ENCODE results near the gene LY6G6F. TPM values are rescaled to one million over a fixed set of nuclear protein-coding genes. Genes with fewer than 3 reads are reported as not detected.

LY6G6F gene
- total and polyA plus RNA-seq, 10 of the 15 experiments (the other 5 are each of a cell fraction or from before 2014, with no cell fraction given): not detected

GRCh38 chr6:31758281-31758680 is 51.6 kb downstream of the LY6G6F start:
- no peaks in the 10 kb centered on the region for H3K27me3 ChIP-seq (replicated peaks in 1 of 2; ENCODE audit: control insufficient read depth in 2 of 2, insufficient read depth in 2 of 2, low read length in 1 of 2)
- intact Hi-C loops (cut with micrococcal nuclease; ENCODE audit: unreplicated experiment) (no loop called here), in situ Hi-C loops (cut with MboI) (no loop called here)
- no peaks in the 10 kb centered on the region for H4K20me1 ChIP-seq (ENCODE audit: control insufficient read depth, insufficient read depth)
- no peak overlapping the region for H3K4me2 ChIP-seq (ENCODE audit: control insufficient read depth, insufficient read depth)
- no peak for ATAC-seq
- no peaks in the 10 kb centered on the region for H3K79me2 ChIP-seq (ENCODE audit: control insufficient read depth, insufficient read depth, low read length)
- H3K9ac ChIP-seq (ENCODE audit: control insufficient read depth, insufficient read depth, low read length): no peak overlapping the region
- no peak for TF ChIP-seq NFYA (IDR thresholded peaks at IDR 0.05; ENCODE audit: borderline replicate concordance, low read depth, low read length)
- TF ChIP-seq SRF (IDR thresholded peaks at IDR 0.05; ENCODE audit: low read depth in 2 of 2, low read length in 2 of 2): no peak
- WGBS (ENCODE audit: insufficient coverage, insufficient replicate concordance, low lambda C conversion rate, missing lambda C conversion rate): 97% methylated on average over 2 of the region's 2 CpGs
- H3K27ac ChIP-seq (ENCODE audit: control insufficient read depth, insufficient read depth): no peak overlapping the region
- no peak for FAIRE-seq
- no peak overlapping the region for H2AFZ ChIP-seq (ENCODE audit: control insufficient read depth, low read depth, low read length)
- H3K9me3 ChIP-seq (replicated peaks; ENCODE audit: control insufficient read depth, insufficient read depth, low read length): no peaks in the 10 kb centered on the region
- no peak overlapping the region for H3K4me3 ChIP-seq
- POLR2A ChIA-PET: interaction anchor here (1.0 kb wide), 1 partner anchor 43 kb away, joined by 3 read pairs; no protein-coding TSS in a partner anchor
- CTCF ChIA-PET: interaction anchor here (1.0 to 4.2 kb wide), 3 partner anchors 12 to 132 kb away, joined by 3 to 24 read pairs (median 3); no protein-coding TSS in a partner anchor
- H3K4me1 ChIP-seq (ENCODE audit: control insufficient read depth, insufficient read depth, low read length): no peaks in the 10 kb centered on the region
- no peaks in the 10 kb centered on the region; a peak in 2 of 4 replicates for H3K36me3 ChIP-seq (ENCODE audit: control insufficient read depth in 2 of 2, insufficient read depth in 2 of 2, low read length in 1 of 2)
- BruUV-seq (replicated peaks): no TSS peak
- RAD21 ChIA-PET (ENCODE audit: unreplicated experiment): interaction anchor here (0.9 kb wide), 1 partner anchor 19 kb away, joined by 5 read pairs; the partner anchor contains the start of gene MSH5
- no peak for DNase-seq (ENCODE audit: low read depth, low spot score)
- SMC1A ChIA-PET (ENCODE audit: uncharacterized antibody, unreplicated experiment): no interaction called here

Small RNA genes within 50 kb of the gene (microRNA-seq; reads per million reads assigned to microRNA genes)
- not detected for gene MIR4646

Small RNA genes within 50 kb of the gene (small RNA-seq; reads per million reads assigned to genes)
- gene LY6G6D: not detected
- not detected for gene MIR4646
- not detected for gene RF00019
- not detected for gene RNU6-850P

Other genes starting within 250 kb of the LY6G6F start
Only the 7 nearest of the 39 such genes appear.
- 0.71 and 1.5 TPM in 2 replicates for gene LY6G5C, start 25.8 kb upstream of the LY6G6F start, total RNA-seq (2014; rRNA removed)
- 0.76 and 0.92 TPM in 2 replicates for gene LY6G5C, start 25.8 kb upstream of the LY6G6F start, total RNA-seq (2014; rRNA removed; fragmentation: Illumina TruSeq; extraction: Trizol)
- 1.7 and 1.8 TPM in 2 replicates for gene LY6G5C, start 25.8 kb upstream of the LY6G6F start, total RNA-seq (2021)
- gene LY6G5C, start 25.8 kb upstream of the LY6G6F start, polyA plus RNA-seq (2011; rRNA removed): 1.3 and 2.6 TPM in 2 replicates
- 1.7 and 2.5 TPM in 2 replicates for gene LY6G5C, start 25.8 kb upstream of the LY6G6F start, polyA plus RNA-seq (2014; fragmentation: Illumina TruSeq; extraction: Trizol)
- gene LY6G5C, start 25.8 kb upstream of the LY6G6F start, polyA plus RNA-seq (2014; fragmentation: Nextera tagmentation; extraction: Ambion mirVana): 1 to 10 TPM in 1 of 2 experiments, under 1 TPM in 1; 0.87 to 1.2 TPM
- 0.98 and 1.8 TPM in 2 replicates for gene LY6G5C, start 25.8 kb upstream of the LY6G6F start, polyA plus RNA-seq (2014; rRNA removed)
- gene LY6G5C, start 25.8 kb upstream of the LY6G6F start, polyA plus RNA-seq (2016; fragmentation: Nextera tagmentation; extraction: Ambion mirVana): 1 to 10 TPM; 4.0 to 6.1 TPM
- 35.9 and 38.1 TPM in 2 replicates for gene ABHD16A, start 3.5 kb upstream of the LY6G6F start, total RNA-seq (2014; rRNA removed)
- 20.7 and 21.8 TPM in 2 replicates for gene ABHD16A, start 3.5 kb upstream of the LY6G6F start, total RNA-seq (2014; rRNA removed; fragmentation: Illumina TruSeq; extraction: Trizol)
- gene ABHD16A, start 3.5 kb upstream of the LY6G6F start, total RNA-seq (2021): 33.7 and 35.6 TPM in 2 replicates
- gene ABHD16A, start 3.5 kb upstream of the LY6G6F start, polyA plus RNA-seq (2011; rRNA removed): 26.1 and 32.1 TPM in 2 replicates
- 16.3 and 20.4 TPM in 2 replicates for gene ABHD16A, start 3.5 kb upstream of the LY6G6F start, polyA plus RNA-seq (2014; fragmentation: Illumina TruSeq; extraction: Trizol)
- gene ABHD16A, start 3.5 kb upstream of the LY6G6F start, polyA plus RNA-seq (2014; fragmentation: Nextera tagmentation; extraction: Ambion mirVana): 10 to 100 TPM in 1 of 2 experiments, 1 to 10 TPM in 1; 7.5 to 14.5 TPM
- gene ABHD16A, start 3.5 kb upstream of the LY6G6F start, polyA plus RNA-seq (2014; rRNA removed): 35.6 and 39.5 TPM in 2 replicates
- gene ABHD16A, start 3.5 kb upstream of the LY6G6F start, polyA plus RNA-seq (2016; fragmentation: Nextera tagmentation; extraction: Ambion mirVana): 10 to 100 TPM; 41.5 to 43.0 TPM
- gene LY6G6D, start 8.5 kb downstream of the LY6G6F start, total RNA-seq (2014; rRNA removed): not detected in 2 replicates
- gene LY6G6D, start 8.5 kb downstream of the LY6G6F start, total RNA-seq (2014; rRNA removed; fragmentation: Illumina TruSeq; extraction: Trizol): not detected in 2 replicates
- not detected in 2 replicates for gene LY6G6D, start 8.5 kb downstream of the LY6G6F start, total RNA-seq (2021)
- not detected in 2 replicates for gene LY6G6D, start 8.5 kb downstream of the LY6G6F start, polyA plus RNA-seq (2011; rRNA removed)
- gene LY6G6D, start 8.5 kb downstream of the LY6G6F start, polyA plus RNA-seq (2014; fragmentation: Illumina TruSeq; extraction: Trizol): not detected in 2 replicates
- not detected for gene LY6G6D, start 8.5 kb downstream of the LY6G6F start, polyA plus RNA-seq (2014; fragmentation: Nextera tagmentation; extraction: Ambion mirVana)
- gene LY6G6D, start 8.5 kb downstream of the LY6G6F start, polyA plus RNA-seq (2014; rRNA removed): not detected in 2 replicates
- gene LY6G6D, start 8.5 kb downstream of the LY6G6F start, polyA plus RNA-seq (2016; fragmentation: Nextera tagmentation; extraction: Ambion mirVana): not detected
- not detected in 2 replicates for gene LY6G6C, start 14.9 kb downstream of the LY6G6F start, total RNA-seq (2014; rRNA removed)
- not detected in 2 replicates for gene LY6G6C, start 14.9 kb downstream of the LY6G6F start, total RNA-seq (2014; rRNA removed; fragmentation: Illumina TruSeq; extraction: Trizol)
- gene LY6G6C, start 14.9 kb downstream of the LY6G6F start, total RNA-seq (2021): not detected in 2 replicates
- gene LY6G6C, start 14.9 kb downstream of the LY6G6F start, polyA plus RNA-seq (2011; rRNA removed): not detected in 2 replicates
- not detected in 2 replicates for gene LY6G6C, start 14.9 kb downstream of the LY6G6F start, polyA plus RNA-seq (2014; fragmentation: Illumina TruSeq; extraction: Trizol)
- gene LY6G6C, start 14.9 kb downstream of the LY6G6F start, polyA plus RNA-seq (2014; fragmentation: Nextera tagmentation; extraction: Ambion mirVana): not detected
- not detected in 2 replicates for gene LY6G6C, start 14.9 kb downstream of the LY6G6F start, polyA plus RNA-seq (2014; rRNA removed)
- gene LY6G6C, start 14.9 kb downstream of the LY6G6F start, polyA plus RNA-seq (2016; fragmentation: Nextera tagmentation; extraction: Ambion mirVana): not detected
- gene MPIG6B, start 16.5 kb downstream of the LY6G6F start, total RNA-seq (2014; rRNA removed): not detected in 2 replicates
- gene MPIG6B, start 16.5 kb downstream of the LY6G6F start, total RNA-seq (2014; rRNA removed; fragmentation: Illumina TruSeq; extraction: Trizol): not detected in 2 replicates
- gene MPIG6B, start 16.5 kb downstream of the LY6G6F start, total RNA-seq (2021): not detected in 2 replicates
- gene MPIG6B, start 16.5 kb downstream of the LY6G6F start, polyA plus RNA-seq (2011; rRNA removed): not detected in 2 replicates
- gene MPIG6B, start 16.5 kb downstream of the LY6G6F start, polyA plus RNA-seq (2014; fragmentation: Illumina TruSeq; extraction: Trizol): not detected in 2 replicates
- not detected for gene MPIG6B, start 16.5 kb downstream of the LY6G6F start, polyA plus RNA-seq (2014; fragmentation: Nextera tagmentation; extraction: Ambion mirVana)
- gene MPIG6B, start 16.5 kb downstream of the LY6G6F start, polyA plus RNA-seq (2014; rRNA removed): not detected in 2 replicates
- gene MPIG6B, start 16.5 kb downstream of the LY6G6F start, polyA plus RNA-seq (2016; fragmentation: Nextera tagmentation; extraction: Ambion mirVana): not detected
- gene DDAH2, start 22.4 kb downstream of the LY6G6F start, total RNA-seq (2014; rRNA removed): 6.6 and 9.5 TPM in 2 replicates
- 4.7 and 6.3 TPM in 2 replicates for gene DDAH2, start 22.4 kb downstream of the LY6G6F start, total RNA-seq (2014; rRNA removed; fragmentation: Illumina TruSeq; extraction: Trizol)
- 8.3 and 10.8 TPM in 2 replicates for gene DDAH2, start 22.4 kb downstream of the LY6G6F start, total RNA-seq (2021)
- gene DDAH2, start 22.4 kb downstream of the LY6G6F start, polyA plus RNA-seq (2011; rRNA removed): 2.1 and 3.5 TPM in 2 replicates
- gene DDAH2, start 22.4 kb downstream of the LY6G6F start, polyA plus RNA-seq (2014; fragmentation: Illumina TruSeq; extraction: Trizol): 0.35 and 2.1 TPM in 2 replicates
- 1 to 10 TPM in 1 of 2 experiments, under 1 TPM in 1; 0.35 to 2.1 TPM for gene DDAH2, start 22.4 kb downstream of the LY6G6F start, polyA plus RNA-seq (2014; fragmentation: Nextera tagmentation; extraction: Ambion mirVana)
- gene DDAH2, start 22.4 kb downstream of the LY6G6F start, polyA plus RNA-seq (2014; rRNA removed): 9.9 and 12.2 TPM in 2 replicates
- 1 to 10 TPM; 6.1 to 7.2 TPM for gene DDAH2, start 22.4 kb downstream of the LY6G6F start, polyA plus RNA-seq (2016; fragmentation: Nextera tagmentation; extraction: Ambion mirVana)
- 647 and 648 TPM in 2 replicates for gene CLIC1, start 29.7 kb downstream of the LY6G6F start, total RNA-seq (2014; rRNA removed)
- 608 and 625 TPM in 2 replicates for gene CLIC1, start 29.7 kb downstream of the LY6G6F start, total RNA-seq (2014; rRNA removed; fragmentation: Illumina TruSeq; extraction: Trizol)
- gene CLIC1, start 29.7 kb downstream of the LY6G6F start, total RNA-seq (2021): 446 and 458 TPM in 2 replicates
- gene CLIC1, start 29.7 kb downstream of the LY6G6F start, polyA plus RNA-seq (2011; rRNA removed): 890 and 943 TPM in 2 replicates
- gene CLIC1, start 29.7 kb downstream of the LY6G6F start, polyA plus RNA-seq (2014; fragmentation: Illumina TruSeq; extraction: Trizol): 712 and 725 TPM in 2 replicates
- gene CLIC1, start 29.7 kb downstream of the LY6G6F start, polyA plus RNA-seq (2014; fragmentation: Nextera tagmentation; extraction: Ambion mirVana): 1,000 to 10,000 TPM; 1,083 to 1,266 TPM
- gene CLIC1, start 29.7 kb downstream of the LY6G6F start, polyA plus RNA-seq (2014; rRNA removed): 563 and 612 TPM in 2 replicates
- gene CLIC1, start 29.7 kb downstream of the LY6G6F start, polyA plus RNA-seq (2016; fragmentation: Nextera tagmentation; extraction: Ambion mirVana): 100 to 1,000 TPM; 600 to 622 TPM

Data from GM12878 (cell line).